Upper lobe of left lung (tissue), 6 donors: Measurements from ENCODE around the gene SLC25A21. TPM values are rescaled to one million over a fixed set of nuclear protein-coding genes. Genes with fewer than 3 reads are reported as not detected.
"Not testable (repeated sequence)": the region's sequence is repeated elsewhere in the genome, so short reads cannot be mapped to it uniquely, and the experiment has no call there.

Experiments used
- ATAC-seq, 2 donors: fragments of 200-7000 bp; cut with Tn5 transposase; one replicate each; pipeline ENCODE4 v1.9.1; 2022; ENCODE audit warnings: mild to moderate bottlenecking in 2 of 2, moderate library complexity in 2 of 2; ENCODE audit not compliant: low FRiP score in 2 of 2
- DNase-seq, 2 donors: peaks; one replicate each; pipeline ENCODE4 v3.0.0-alpha.2; 2019 to 2020
- H3K27ac ChIP-seq, 4 donors: fragments of 200-600 bp; sonication (generic); one replicate each; pipeline ENCODE4 v1.5.1; 2016 to 2019
- H3K27me3 ChIP-seq, 4 donors: fragments of 200-600 bp; sonication (generic); one replicate each; pipeline ENCODE4 v1.5.1; 2017 to 2019
- H3K36me3 ChIP-seq, 4 donors: fragments of 200-600 bp; sonication (generic); one replicate each; pipeline ENCODE4 v1.5.1; 2016 to 2019
- H3K4me1 ChIP-seq, 4 donors: fragments of 200-600 bp; sonication (generic); one replicate each; pipeline ENCODE4 v1.5.1; 2018 to 2019
- H3K4me3 ChIP-seq, 4 donors: fragments of 200-600 bp; sonication (generic); one replicate each; pipeline ENCODE4 v1.5.1; 2017 to 2019; ENCODE audit warnings: mild to moderate bottlenecking in 2 of 4, moderate library complexity in 1 of 4
- H3K9me3 ChIP-seq, 4 donors: fragments of 200-600 bp; sonication (generic); one replicate each; pipeline ENCODE4 v1.5.1; 2018 to 2019
- EP300 ChIP-seq, 4 donors: sonication (generic); formaldehyde crosslinking; IDR thresholded peaks; one replicate each; pipeline ENCODE4 v1.5.1; 2017; ENCODE audit warnings: antibody characterized with exemption in 4 of 4, control low read depth in 2 of 4
- POLR2A ChIP-seq, 4 donors: fragments of 450-650 bp; IDR thresholded peaks; one replicate each; pipeline ENCODE4 v1.5.1; 2016 to 2017; ENCODE audit warnings: antibody characterized with exemption in 4 of 4, mild to moderate bottlenecking in 2 of 4
- POLR2AphosphoS5 ChIP-seq, 2 donors: sonication (generic); formaldehyde crosslinking; IDR thresholded peaks; one replicate each; pipeline ENCODE4 v1.5.1; 2017; ENCODE audit warnings: antibody characterized with exemption in 2 of 2
- WGBS, 2 donors: methylation state at CpG; one replicate each; pipeline ENCODE4 v1.1.5; 2017 to 2018; 5-methylcytosine and 5-hydroxymethylcytosine counted together
- total RNA-seq, 6 donors: library from RNA; depleted of rRNA in 4 of 6; stranded (reverse); fragments of >200 nt in 4 of 6; gene quantifications; one replicate each; pipeline versions ENCODE4 v1.1.0 to v1.2.1, GENCODE V29; 2016 to 2021
- TF ChIP-seq, protein P1 (sequence below), 6 experiments: fragments of 450-650 bp in 4 of 6; fragments of 200-600 bp in 2 of 6; sonication (generic) in 2 of 6; IDR thresholded peaks; one replicate each; pipeline ENCODE4 v1.5.1; 2016 to 2019; ENCODE audit warnings: antibody characterized with exemption in 6 of 6
- donor health status: DM: no; HTN: no; CAD: no; lungs with moderate emphysema.
- donor health status: DM: no; HTN: yes; CAD: no; lungs with severe emphysema.

The SLC25A21 gene
- total RNA-seq, 6 donors from 2014 or later, result 0.15 to 1.7 (median 0.30) TPM; not detected in 3

DNA sequence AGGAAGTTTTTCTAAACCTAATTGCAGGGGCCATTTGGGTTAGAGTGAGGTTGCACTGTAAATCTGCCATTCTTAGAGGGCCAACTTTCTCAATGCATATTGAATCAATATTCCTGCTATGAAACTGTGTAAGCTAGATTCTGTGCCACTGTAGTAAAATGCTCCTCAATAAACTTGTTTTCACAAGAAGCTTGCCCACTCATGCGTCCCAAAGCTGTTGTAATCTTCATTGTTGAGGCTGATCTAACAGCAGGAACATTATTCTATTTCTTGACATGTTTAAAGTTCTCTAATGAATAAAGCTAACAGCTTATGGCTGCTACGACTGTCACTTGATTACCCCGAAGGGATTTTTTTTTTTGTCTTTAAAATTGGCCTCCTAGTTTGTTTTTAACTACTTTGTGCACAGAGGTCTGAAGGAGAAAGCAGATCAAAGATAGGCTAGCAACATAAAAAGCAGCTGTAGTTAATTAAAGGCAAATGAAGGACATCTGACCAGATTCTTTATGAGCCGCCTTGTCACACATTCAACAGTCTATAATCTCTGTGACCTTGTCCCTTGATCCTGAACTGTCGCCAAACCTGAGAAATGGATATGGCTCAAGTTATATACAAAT is 267.0 kb downstream of the SLC25A21 start:
- TF ChIP-seq POLR2AphosphoS5 (IDR thresholded peaks at IDR 0.05), result no peak
- TF ChIP-seq POLR2A (IDR thresholded peaks at IDR 0.05), result no peak
- TF ChIP-seq EP300 (IDR thresholded peaks at IDR 0.05), result no peak
- TF ChIP-seq, protein P1, sequence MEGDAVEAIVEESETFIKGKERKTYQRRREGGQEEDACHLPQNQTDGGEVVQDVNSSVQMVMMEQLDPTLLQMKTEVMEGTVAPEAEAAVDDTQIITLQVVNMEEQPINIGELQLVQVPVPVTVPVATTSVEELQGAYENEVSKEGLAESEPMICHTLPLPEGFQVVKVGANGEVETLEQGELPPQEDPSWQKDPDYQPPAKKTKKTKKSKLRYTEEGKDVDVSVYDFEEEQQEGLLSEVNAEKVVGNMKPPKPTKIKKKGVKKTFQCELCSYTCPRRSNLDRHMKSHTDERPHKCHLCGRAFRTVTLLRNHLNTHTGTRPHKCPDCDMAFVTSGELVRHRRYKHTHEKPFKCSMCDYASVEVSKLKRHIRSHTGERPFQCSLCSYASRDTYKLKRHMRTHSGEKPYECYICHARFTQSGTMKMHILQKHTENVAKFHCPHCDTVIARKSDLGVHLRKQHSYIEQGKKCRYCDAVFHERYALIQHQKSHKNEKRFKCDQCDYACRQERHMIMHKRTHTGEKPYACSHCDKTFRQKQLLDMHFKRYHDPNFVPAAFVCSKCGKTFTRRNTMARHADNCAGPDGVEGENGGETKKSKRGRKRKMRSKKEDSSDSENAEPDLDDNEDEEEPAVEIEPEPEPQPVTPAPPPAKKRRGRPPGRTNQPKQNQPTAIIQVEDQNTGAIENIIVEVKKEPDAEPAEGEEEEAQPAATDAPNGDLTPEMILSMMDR (IDR thresholded peaks at IDR 0.05), result no peak
- Histone ChIP-seq H3K4me3 (no peak overlapping the region), H3K27ac (no peak overlapping the region), H3K9me3 (no peaks in the 10 kb centered on the region), H3K36me3 (no peaks in the 10 kb centered on the region), H3K4me1 (no peaks in the 10 kb centered on the region), H3K27me3 (no peaks in the 10 kb centered on the region)
- DNase-seq, result no peak
- no peak for ATAC-seq
- 69 to 80% methylated on average over 5 of the region's 5 CpGs for WGBS, 2 donors

DNA sequence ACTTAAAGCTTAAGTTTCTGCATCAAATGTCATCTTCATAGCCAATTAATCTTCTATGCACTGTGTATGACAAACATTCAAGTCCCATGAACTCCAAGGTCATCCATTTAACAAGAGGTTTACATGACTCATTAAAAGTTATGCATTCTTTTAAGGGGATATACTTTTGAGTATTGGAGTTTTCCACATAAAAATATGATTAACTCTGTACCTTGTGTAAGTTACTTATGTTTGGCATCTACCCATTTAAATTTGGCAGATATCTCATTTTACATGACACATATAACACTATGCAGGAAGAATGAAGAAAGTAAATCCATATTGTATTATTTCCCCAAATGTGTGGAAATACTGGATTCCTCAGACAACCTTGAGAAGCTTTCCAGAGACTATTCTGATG is 270.5 kb downstream of the SLC25A21 start:
- no peak for ATAC-seq
- DNase-seq, result no peak
- Histone ChIP-seq H3K27ac (no peak overlapping the region), H3K36me3 (no peaks in the 10 kb centered on the region), H3K4me3 (no peak overlapping the region), H3K9me3 (no peaks in the 10 kb centered on the region), H3K4me1 (no peaks in the 10 kb centered on the region), H3K27me3 (no peaks in the 10 kb centered on the region)
- TF ChIP-seq, protein P1 (IDR thresholded peaks at IDR 0.05), result no peak
- TF ChIP-seq POLR2AphosphoS5 (IDR thresholded peaks at IDR 0.05) (no peak), POLR2A (IDR thresholded peaks at IDR 0.05) (no peak), EP300 (IDR thresholded peaks at IDR 0.05) (no peak)

DNA sequence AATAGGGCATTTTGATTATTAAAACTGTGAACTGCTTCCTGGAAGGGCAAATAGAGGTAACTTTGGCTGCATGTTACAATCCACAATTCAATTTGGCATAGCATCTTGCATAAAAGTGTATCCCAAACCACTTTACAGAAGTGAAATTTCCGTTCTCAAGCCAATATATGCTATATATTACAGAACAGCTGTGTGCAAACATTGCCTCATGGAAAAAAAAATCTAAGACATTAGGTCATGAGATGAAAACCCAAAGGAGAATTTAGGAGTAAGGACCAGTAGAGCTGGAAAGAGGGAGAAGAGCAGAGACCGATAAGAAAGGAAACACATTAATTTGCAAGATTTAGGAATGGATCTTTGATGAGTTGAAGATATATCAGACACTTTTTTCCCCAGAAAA is 271.6 kb downstream of the SLC25A21 start:
- ATAC-seq (no peak), DNase-seq (no peak)
- no peaks in the 10 kb centered on the region for H3K27me3 ChIP-seq
- WGBS, 2 donors, result 85 to 87% methylated on average over 2 of the region's 2 CpGs
- H3K36me3 ChIP-seq, result no peaks in the 10 kb centered on the region
- no peak overlapping the region for H3K27ac ChIP-seq
- no peak for TF ChIP-seq POLR2A (IDR thresholded peaks at IDR 0.05)
- TF ChIP-seq, protein P1 (IDR thresholded peaks at IDR 0.05), result no peak
- no peak for TF ChIP-seq EP300 (IDR thresholded peaks at IDR 0.05)
- no peak for TF ChIP-seq POLR2AphosphoS5 (IDR thresholded peaks at IDR 0.05)
- no peak overlapping the region for H3K4me3 ChIP-seq
- no peaks in the 10 kb centered on the region for H3K9me3 ChIP-seq
- H3K4me1 ChIP-seq, result no peaks in the 10 kb centered on the region

DNA sequence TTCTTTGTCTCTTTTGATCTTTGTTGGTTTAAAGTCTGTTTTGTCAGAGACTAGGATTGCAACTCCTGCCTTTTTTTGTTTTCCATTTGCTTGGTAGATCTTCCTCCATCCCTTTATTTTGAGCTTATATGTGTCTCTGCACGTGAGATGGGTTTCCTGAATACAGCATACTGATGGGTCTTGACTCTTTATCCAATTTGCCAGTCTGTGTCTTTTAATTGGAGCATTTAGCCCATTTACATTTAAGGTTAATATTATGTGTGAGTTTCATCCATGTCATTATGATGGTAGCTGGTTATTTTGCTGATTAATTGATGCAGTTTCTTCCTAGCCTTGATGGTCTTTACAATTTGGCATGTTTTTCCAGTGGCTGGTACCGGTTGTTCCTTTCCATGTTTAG is 276.1 kb downstream of the SLC25A21 start:
- not testable (repeated sequence) for H3K27me3 ChIP-seq, H3K27ac ChIP-seq, H3K36me3 ChIP-seq, H3K4me1 ChIP-seq, H3K9me3 ChIP-seq, ATAC-seq, DNase-seq, H3K4me3 ChIP-seq
- WGBS, 2 donors, result 79 to 88% methylated on average over 2 of the region's 2 CpGs

DNA sequence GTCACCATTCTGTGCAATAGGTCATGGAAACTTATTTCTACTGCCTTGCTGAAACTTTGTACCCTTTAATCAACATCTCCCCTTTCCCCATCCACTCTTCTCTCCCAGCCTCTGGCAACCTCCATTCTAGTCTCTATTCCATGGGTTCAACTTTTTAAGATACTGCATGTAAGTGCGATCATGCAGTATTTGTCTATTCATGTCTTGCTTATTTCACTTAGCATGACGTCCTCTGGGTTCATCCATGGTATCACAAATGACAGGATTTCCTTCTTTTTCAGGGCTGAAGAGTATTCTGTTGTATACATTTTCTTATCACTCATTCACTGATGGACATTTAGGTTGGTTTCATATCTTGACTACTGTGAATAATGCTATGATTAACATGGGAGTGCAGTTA is 288.4 kb downstream of the SLC25A21 start:
- no peaks in the 10 kb centered on the region for H3K27me3 ChIP-seq
- whole genome bisulfite sequencing, 2 donors, result 90 to 98% methylated on average over 2 of the region's 2 CpGs
- TF ChIP-seq POLR2A (IDR thresholded peaks at IDR 0.05) (no peak), EP300 (IDR thresholded peaks at IDR 0.05) (no peak), POLR2AphosphoS5 (IDR thresholded peaks at IDR 0.05) (no peak)
- TF ChIP-seq, protein P1 (IDR thresholded peaks at IDR 0.05), result no peak
- DNase-seq (no peak), ATAC-seq (no peak)
- H3K36me3 ChIP-seq, result no peaks in the 10 kb centered on the region
- H3K27ac ChIP-seq, result no peak overlapping the region
- no peak overlapping the region for H3K4me3 ChIP-seq
- no peaks in the 10 kb centered on the region for H3K4me1 ChIP-seq
- peaks cover 0 to 3% (median 0%) of the 10 kb centered on the region in 4 donors for H3K9me3 ChIP-seq
